H1 (cell line): ENCODE results near the gene EEF1AKMT3.

Experiments
- ASH2L ChIP-seq: fragments of 200-600, 300-600 bp; sonication (generic); IDR thresholded peaks from one replicate; pipeline ENCODE4 v1.7.1; 2017; ENCODE audit warnings: low read length
- PHF8 ChIP-seq: fragments of 200-600 bp; sonication (generic); conservative IDR thresholded peaks from 2 replicates; pipeline ENCODE4 v1.7.1; 2012; ENCODE audit warnings: low read depth, mild to moderate bottlenecking, inconsistent platforms, low read length, moderate library complexity
- POLR2AphosphoS5 ChIP-seq: IDR thresholded peaks from 2 replicates; pipeline ENCODE4 v1.6.1; 2011; ENCODE audit warnings: low read depth, low read length
- TF ChIP-seq, protein P1 (sequence below), 3 experiments: IDR thresholded peaks; 1 replicate in 2 of 3; 2 replicates in 1 of 3; pipeline versions ENCODE4 v1.5.1 to v1.6.1; 2011; ENCODE audit warnings: low read length in 3 of 3, mild to moderate bottlenecking in 3 of 3, inconsistent platforms in 2 of 3, low read depth in 1 of 3, moderate library complexity in 1 of 3; ENCODE audit not compliant: insufficient read depth in 1 of 3; ENCODE audit errors: control extremely low read depth in 1 of 3

DNA sequence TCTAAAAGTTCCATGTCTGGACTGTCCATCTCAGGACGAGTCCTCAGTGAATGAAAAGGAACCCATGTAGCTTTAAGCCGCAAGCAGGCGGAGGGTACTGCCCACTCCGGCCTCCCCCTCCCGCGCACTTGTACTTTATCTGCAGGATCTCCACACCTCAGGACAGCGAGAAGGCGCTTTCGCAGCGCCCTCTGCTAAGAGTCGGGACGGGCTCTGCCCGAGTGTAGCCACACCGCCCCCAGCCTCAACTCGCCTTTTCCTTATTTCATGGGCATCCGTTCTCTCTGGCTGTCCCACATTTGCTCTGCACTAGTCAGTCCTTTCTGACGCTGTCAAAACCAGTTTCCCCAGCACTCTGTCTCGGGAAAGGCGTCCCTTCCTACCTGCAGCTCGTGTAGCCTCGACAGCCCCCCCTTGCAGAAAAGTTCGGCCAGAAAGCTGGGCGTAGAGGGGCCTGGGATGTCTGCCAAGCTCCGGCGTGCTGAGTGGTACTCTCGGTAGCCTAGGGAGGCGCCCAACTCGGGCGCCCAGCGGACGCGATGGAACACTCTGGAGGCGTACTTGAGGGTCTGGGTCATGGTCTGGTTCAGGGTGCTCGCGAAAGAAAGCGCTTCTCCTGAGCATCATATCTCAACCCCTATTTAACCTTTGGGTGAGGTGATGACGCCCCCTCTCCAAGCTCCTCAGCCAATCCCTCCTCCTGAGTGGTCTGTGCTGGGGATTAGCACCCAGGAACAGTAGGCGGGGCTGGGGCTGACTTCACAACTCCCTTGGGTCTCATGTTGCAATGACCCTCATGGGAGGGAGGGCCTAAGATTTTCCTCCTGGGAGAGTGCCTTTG, 5.7 kb upstream of the EEF1AKMT3 start, which contains the start of gene CYP27B1:
- no peak for TF ChIP-seq PHF8
- no peak; the same call in 1 of the 2 replicates for TF ChIP-seq POLR2AphosphoS5
- TF ChIP-seq, protein P1, sequence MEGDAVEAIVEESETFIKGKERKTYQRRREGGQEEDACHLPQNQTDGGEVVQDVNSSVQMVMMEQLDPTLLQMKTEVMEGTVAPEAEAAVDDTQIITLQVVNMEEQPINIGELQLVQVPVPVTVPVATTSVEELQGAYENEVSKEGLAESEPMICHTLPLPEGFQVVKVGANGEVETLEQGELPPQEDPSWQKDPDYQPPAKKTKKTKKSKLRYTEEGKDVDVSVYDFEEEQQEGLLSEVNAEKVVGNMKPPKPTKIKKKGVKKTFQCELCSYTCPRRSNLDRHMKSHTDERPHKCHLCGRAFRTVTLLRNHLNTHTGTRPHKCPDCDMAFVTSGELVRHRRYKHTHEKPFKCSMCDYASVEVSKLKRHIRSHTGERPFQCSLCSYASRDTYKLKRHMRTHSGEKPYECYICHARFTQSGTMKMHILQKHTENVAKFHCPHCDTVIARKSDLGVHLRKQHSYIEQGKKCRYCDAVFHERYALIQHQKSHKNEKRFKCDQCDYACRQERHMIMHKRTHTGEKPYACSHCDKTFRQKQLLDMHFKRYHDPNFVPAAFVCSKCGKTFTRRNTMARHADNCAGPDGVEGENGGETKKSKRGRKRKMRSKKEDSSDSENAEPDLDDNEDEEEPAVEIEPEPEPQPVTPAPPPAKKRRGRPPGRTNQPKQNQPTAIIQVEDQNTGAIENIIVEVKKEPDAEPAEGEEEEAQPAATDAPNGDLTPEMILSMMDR (IDR thresholded peaks at IDR 0.05; ENCODE audit: control extremely low read depth in 1 of 3, insufficient read depth in 1 of 3, low read depth in 1 of 3, low read length in 3 of 3), result no peak
- TF ChIP-seq ASH2L, result no peak
